Raji (cell line): Measurements from ENCODE around the gene SPHK2.

Experiments used
- POLR2A ChIP-seq: IDR thresholded peaks from 2 replicates; pipeline ENCODE4 v1.6.1; 2011; ENCODE audit warnings: low read depth, low read length, control low read depth; ENCODE audit not compliant: insufficient read depth

The SPHK2 gene

GRCh38 chr19:48628486-48629296 is 9.4 kb downstream of the SPHK2 start:
- TF ChIP-seq POLR2A: 0 out of 2 replicates have a peak, but pooled peaks have one; percentile 11

- TF ChIP-seq POLR2A: no peak
Measured at GRCh38 chr19:48629297-48629598, 9.9 kb downstream of the SPHK2 start.

GRCh38 chr19:48629599-48630295 is 10.4 kb downstream of the SPHK2 start:
- no peak for TF ChIP-seq POLR2A

- 0 out of 2 replicates have a peak, but pooled peaks have one; percentile 8 for TF ChIP-seq POLR2A
Measured at GRCh38 chr19:48630296-48631063, 11.2 kb downstream of the SPHK2 start.

GRCh38 chr19:48631225-48631624 is 11.9 kb downstream of the SPHK2 start:
- 0 out of 2 replicates have a peak, but pooled peaks have one; percentile 10 for TF ChIP-seq POLR2A

GRCh38 chr19:48632286-48632685 is 13.0 kb downstream of the SPHK2 start:
- TF ChIP-seq POLR2A: 0 out of 2 replicates have a peak, but pooled peaks have one; percentile 1

GRCh38 chr19:48632692-48633147 is 13.4 kb downstream of the SPHK2 start:
- TF ChIP-seq POLR2A: no peak

- TF ChIP-seq POLR2A: no peak; the same call in 1 of the 2 replicates
Measured at GRCh38 chr19:48633148-48634035, 14.1 kb downstream of the SPHK2 start.

- TF ChIP-seq POLR2A: no peak
Measured at GRCh38 chr19:48634036-48634342, 14.7 kb downstream of the SPHK2 start.

GRCh38 chr19:48634424-48635262 is 15.3 kb downstream of the SPHK2 start:
- TF ChIP-seq POLR2A: peak; percentile 86

GRCh38 chr19:48635263-48635965 is 16.1 kb downstream of the SPHK2 start:
- peak; percentile 72 for TF ChIP-seq POLR2A

- TF ChIP-seq POLR2A: no peak
Measured at GRCh38 chr19:48635966-48636858, 16.9 kb downstream of the SPHK2 start.

- TF ChIP-seq POLR2A: peak; percentile 88
Measured at GRCh38 chr19:48636859-48637448, 17.6 kb downstream of the SPHK2 start, which contains the start of gene DBP. Gene DBP, minus strand, starts transcription at chr19:48637379. Its CDS starts 385 bp downstream, at chr19:48636994.
